SK-MEL-5 (cell line): ENCODE measurements around the gene DGKB. TPM values are rescaled to one million over a fixed set of nuclear protein-coding genes. Genes with fewer than 3 reads are reported as not detected.
"Not testable (repeated sequence)": the region's sequence is repeated elsewhere in the genome, so short reads cannot be mapped to it uniquely, and the experiment has no call there.

ENCODE experiments used
- DNase-seq: peaks from one replicate; pipeline ENCODE4 v3.0.0-alpha.2; 2016; ENCODE audit warnings: low read depth, low spot score
- in situ Hi-C: cut with HindIII; loops from 2 replicates; pipeline ENCODE4 v1.10.0; 2016; ENCODE audit warnings: low sequenced_read_pairs, high pct_unique_total_duplicates, low pct_unique_long_range_greater_than_20kb
- total RNA-seq: library from RNA; depleted of rRNA; stranded (reverse); fragments of >200 nt; shearing (Covaris generic); gene quantifications from 2 replicates; pipeline ENCODE4 v1.2.3, GENCODE V29; 2014

The DGKB gene
- total RNA-seq, 1 experiment from 2014 or later, result 0.16 TPM

- in situ Hi-C loops, result no loop called here
- no peak for DNase-seq
Measured at GRCh38 chr7:14495633-14496032, 406.9 kb downstream of the DGKB start.

DNA sequence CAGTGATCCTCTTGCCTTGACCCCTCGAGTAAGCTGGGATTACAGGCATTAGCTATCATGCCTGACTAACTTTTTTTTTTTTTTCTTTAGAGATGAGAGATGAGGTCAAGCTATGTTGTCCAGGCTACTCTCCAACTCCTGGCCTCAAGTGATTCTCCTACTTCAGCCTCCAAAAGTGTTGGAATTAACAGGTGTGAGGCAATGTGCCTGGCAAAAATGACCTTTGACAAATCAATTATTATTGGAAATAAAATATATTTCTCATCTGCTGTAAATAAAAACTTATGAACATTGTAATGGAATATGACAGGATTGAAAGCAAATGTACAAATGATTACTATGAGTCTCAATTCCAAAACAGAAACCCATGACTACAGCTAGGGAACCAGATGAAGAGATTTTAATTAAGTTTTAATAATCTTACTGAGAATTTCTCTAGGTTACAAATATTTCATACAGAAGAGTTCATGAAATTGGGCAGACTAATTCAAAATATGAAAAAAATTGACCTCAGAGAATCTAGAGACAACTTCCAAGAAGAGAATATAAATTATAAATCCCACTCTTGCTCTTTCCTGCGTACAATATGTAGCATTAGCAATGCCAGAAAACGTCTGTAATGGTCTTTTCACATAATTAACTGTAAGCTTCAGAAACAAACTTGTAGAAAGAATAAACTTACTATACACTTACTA, 414.7 kb downstream of the DGKB start:
- in situ Hi-C loops, result no loop called here
- no peak for DNase-seq

GRCh38 chr7:14483663-14484062, 418.9 kb downstream of the DGKB start:
- in situ Hi-C loops, result no loop called here
- DNase-seq, result peak; percentile 15

DNA sequence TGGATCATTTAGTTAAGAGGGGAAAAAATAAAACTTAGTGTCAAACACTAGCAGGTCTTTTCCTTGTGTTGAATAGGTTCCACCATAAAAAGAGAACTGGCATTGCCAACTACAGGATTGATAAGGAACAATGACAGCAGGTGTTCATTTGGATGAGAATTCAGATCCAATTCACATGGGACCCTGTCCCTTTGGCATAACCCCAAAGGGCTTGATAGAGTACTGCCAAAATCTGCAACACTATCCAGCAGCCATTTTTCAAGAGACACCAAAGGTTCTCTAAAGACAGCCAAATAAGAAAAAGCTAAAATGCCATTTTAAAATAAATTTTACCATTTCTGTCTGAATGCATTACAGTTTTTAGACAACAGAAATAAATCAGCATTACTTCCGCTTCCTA, 422.3 kb downstream of the DGKB start:
- no peak for DNase-seq
- in situ Hi-C loops, result no loop called here

GRCh38 chr7:14478834-14479510, 423.6 kb downstream of the DGKB start:
- no peak for DNase-seq
- in situ Hi-C loops, result no loop called here

GRCh38 chr7:14461716-14462115, 440.8 kb downstream of the DGKB start:
- in situ Hi-C loops, result loop anchor here (25.0 kb wide), 1 partner anchor 1174 kb away; no protein-coding TSS in a partner anchor
- DNase-seq, result not testable (repeated sequence)

- not testable (repeated sequence) for DNase-seq
- in situ Hi-C loops, result loop anchor here (25.0 kb wide), 1 partner anchor 1172 kb away; no protein-coding TSS in a partner anchor
Measured at GRCh38 chr7:14458846-14459245, 443.7 kb downstream of the DGKB start.

DNA sequence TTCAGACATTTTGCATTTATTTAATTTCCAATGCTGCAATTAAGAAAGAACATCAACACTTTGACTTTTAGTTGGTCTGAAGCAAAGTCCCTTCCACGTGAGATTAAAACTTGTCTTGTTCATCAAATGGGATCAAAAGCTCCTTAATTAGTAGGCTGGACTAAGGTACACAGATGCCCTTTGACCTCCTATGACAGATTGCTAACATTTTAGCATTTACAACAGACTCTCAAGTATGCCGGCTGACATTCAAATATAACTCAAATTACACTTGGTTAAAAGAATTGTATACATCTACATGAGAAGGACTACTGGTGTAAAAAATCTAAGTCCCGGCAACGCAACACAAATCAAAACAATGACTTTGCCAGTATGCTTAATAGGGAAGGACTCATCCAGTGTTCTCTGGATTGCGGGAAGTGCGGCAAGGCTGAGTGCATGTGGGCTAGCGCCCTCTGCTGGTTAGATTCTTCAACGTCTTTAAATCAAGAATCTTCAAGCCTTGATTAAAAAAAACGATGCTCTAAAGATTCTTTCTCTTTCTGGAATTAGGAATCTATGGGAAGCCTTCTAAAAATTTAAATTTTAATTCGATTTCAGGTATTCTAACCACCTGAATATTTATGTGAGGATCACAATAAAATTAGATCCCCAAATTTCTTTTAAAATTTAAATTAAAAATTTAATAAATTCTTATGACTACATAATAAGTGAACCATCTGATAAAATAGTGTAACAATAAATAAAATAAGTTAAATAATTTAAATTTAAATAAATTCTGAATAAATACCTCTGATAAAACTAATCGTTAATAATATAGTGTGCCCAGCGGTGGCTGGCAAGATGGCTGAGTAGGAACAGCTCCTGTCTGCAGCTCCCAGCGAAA, 444.7 kb downstream of the DGKB start:
- in situ Hi-C loops, result loop anchor here (25.0 kb wide), 1 partner anchor 1171 kb away; no protein-coding TSS in a partner anchor
- peak; percentile 91 for DNase-seq

GRCh38 chr7:14449291-14449690, 453.3 kb downstream of the DGKB start:
- DNase-seq, result no peak
- in situ Hi-C loops, result no loop called here

DNA sequence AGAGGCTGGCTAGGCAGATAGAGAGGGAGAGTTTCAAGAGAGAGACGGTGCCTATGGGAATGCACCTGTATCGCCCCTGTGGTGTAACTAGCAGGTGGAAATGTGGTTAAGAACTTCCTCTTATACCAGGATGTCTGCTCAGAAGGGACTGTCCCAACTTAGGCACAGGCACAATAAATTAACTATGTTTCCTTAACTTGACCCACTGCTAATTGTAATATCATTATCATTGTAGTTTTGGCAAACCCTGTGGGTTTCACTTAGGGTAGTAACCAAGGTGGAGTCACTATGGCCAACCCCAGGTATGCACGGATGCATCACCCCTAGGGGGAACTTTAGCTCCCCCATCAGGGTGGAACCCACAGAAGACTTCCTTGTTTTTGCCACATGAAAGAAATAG, 455.7 kb downstream of the DGKB start:
- no peak for DNase-seq
- in situ Hi-C loops, result no loop called here

- no peak for DNase-seq
- in situ Hi-C loops, result no loop called here
Measured at GRCh38 chr7:14446219-14446618, 456.3 kb downstream of the DGKB start.

- DNase-seq, result no peak
- in situ Hi-C loops, result no loop called here
Measured at GRCh38 chr7:14438366-14438765, 464.2 kb downstream of the DGKB start.

- DNase-seq, result no peak
- in situ Hi-C loops, result no loop called here
Measured at GRCh38 chr7:14436878-14437277, 465.7 kb downstream of the DGKB start.

DNA sequence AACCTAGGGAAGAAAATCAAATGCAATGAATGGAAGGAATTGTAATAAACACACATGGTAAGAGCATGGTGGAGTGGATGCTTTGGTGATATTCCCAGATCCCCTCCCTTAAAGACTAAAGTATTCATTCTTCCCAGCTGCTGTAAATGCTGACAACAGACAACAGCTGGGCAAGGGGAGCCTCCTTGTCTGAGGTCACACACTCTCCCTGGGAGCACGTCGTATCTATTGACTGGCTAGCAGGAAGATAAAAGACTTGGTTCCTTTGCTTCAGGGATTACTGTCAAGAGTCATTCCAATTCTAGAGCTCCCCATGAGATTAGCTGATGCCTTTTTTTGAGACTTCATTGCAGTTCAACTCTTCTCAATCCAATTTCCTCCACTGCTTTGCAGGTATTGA, 469.6 kb downstream of the DGKB start:
- in situ Hi-C loops, result no loop called here

GRCh38 chr7:14430926-14431325, 471.6 kb downstream of the DGKB start:
- in situ Hi-C loops, result no loop called here
- no peak for DNase-seq

More for the DNA sequence above, 469.6 kb downstream of the DGKB start:
- DNase-seq, result no peak

GRCh38 chr7:14425559-14425958, 477.0 kb downstream of the DGKB start:
- no peak for DNase-seq
- in situ Hi-C loops, result no loop called here

DNA sequence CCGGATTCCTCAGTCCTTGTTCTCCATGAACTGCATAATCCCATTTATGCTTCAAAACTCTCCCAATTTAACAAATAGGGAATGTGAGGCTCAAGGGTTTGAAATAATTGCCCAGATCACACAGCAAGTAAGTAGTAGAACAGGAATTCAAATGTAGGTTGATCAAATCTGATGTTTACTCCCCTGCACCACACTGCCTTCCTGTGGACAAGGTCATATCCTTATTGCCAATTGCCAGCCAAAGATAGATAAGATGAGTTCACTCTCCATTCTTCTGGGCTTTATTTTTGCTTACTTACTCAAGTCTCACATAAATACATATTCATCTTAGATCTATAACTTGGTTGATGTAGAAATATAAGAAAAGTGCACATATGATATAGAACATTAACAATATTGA, 477.9 kb downstream of the DGKB start:
- DNase-seq, result peak; percentile 40
- in situ Hi-C loops, result no loop called here

GRCh38 chr7:14420768-14421167, 481.8 kb downstream of the DGKB start:
- DNase-seq, result no peak
- in situ Hi-C loops, result no loop called here
